ENCODE data around the gene PDE11A.

- no peak for TF ChIP-seq POLR2AphosphoS5 (IDR thresholded peaks at IDR 0.05; ENCODE audit: low read depth, low read length)
- no peak for TF ChIP-seq POLR2A (IDR thresholded peaks at IDR 0.05; ENCODE audit: low read depth, low read length)
- TF ChIP-seq TAF1 (IDR thresholded peaks at IDR 0.05; ENCODE audit: borderline replicate concordance, low read depth, low read length), result no peak
These were observed 263.4 kb downstream of the PDE11A start for GRCh38 chr2:177808984-177809809.

All from GM12892 (cell line).